ENCODE results near the gene TGIF2.

TGIF2 gene

GRCh38 chr20:36624068-36624943 is 50.9 kb downstream of the TGIF2 start:
- no peak for TF ChIP-seq CTCF (conservative IDR thresholded peaks at IDR 0.05; ENCODE audit: low read depth, low read length)
- DNase-seq (ENCODE audit: low read depth), result no peak
- H3K4me3 ChIP-seq (ENCODE audit: low read length), result no peak overlapping the region

- TF ChIP-seq CTCF (conservative IDR thresholded peaks at IDR 0.05; ENCODE audit: low read depth, low read length), result no peak
- no peak for DNase-seq (ENCODE audit: low read depth)
- H3K4me3 ChIP-seq (ENCODE audit: low read length), result no peak overlapping the region
Measured at GRCh38 chr20:36624944-36625324, 51.5 kb downstream of the TGIF2 start.

- no peak for TF ChIP-seq CTCF (conservative IDR thresholded peaks at IDR 0.05; ENCODE audit: low read depth, low read length)
- no peak for DNase-seq (ENCODE audit: low read depth)
- H3K4me3 ChIP-seq (ENCODE audit: low read length), result no peak overlapping the region
Measured at GRCh38 chr20:36628076-36628475, 54.7 kb downstream of the TGIF2 start.

GRCh38 chr20:36629719-36630681 is 56.6 kb downstream of the TGIF2 start:
- DNase-seq (ENCODE audit: low read depth), result no peak
- H3K4me3 ChIP-seq (ENCODE audit: low read length), result no peak overlapping the region
- no peak for TF ChIP-seq CTCF (conservative IDR thresholded peaks at IDR 0.05; ENCODE audit: low read depth, low read length)

GRCh38 chr20:36631646-36632045 is 58.2 kb downstream of the TGIF2 start:
- H3K4me3 ChIP-seq (ENCODE audit: low read length), result no peak overlapping the region
- no peak for DNase-seq (ENCODE audit: low read depth)
- no peak for TF ChIP-seq CTCF (conservative IDR thresholded peaks at IDR 0.05; ENCODE audit: low read depth, low read length)

- no peak for DNase-seq (ENCODE audit: low read depth)
- H3K4me3 ChIP-seq (ENCODE audit: low read length), result no peak overlapping the region
- TF ChIP-seq CTCF (conservative IDR thresholded peaks at IDR 0.05; ENCODE audit: low read depth, low read length), result no peak
Measured at GRCh38 chr20:36632147-36632486, 58.7 kb downstream of the TGIF2 start.

Measured in retinal pigment epithelial cell (primary cell).